Measurements from ENCODE around the gene CAMTA1. TPM values are rescaled to one million over a fixed set of nuclear protein-coding genes. Genes with fewer than 3 reads are reported as not detected.

Gene CAMTA1
- polyA plus RNA-seq, 1 of the 3 experiments (the other 2 are of a cell fraction) = 63.1 TPM

DNA sequence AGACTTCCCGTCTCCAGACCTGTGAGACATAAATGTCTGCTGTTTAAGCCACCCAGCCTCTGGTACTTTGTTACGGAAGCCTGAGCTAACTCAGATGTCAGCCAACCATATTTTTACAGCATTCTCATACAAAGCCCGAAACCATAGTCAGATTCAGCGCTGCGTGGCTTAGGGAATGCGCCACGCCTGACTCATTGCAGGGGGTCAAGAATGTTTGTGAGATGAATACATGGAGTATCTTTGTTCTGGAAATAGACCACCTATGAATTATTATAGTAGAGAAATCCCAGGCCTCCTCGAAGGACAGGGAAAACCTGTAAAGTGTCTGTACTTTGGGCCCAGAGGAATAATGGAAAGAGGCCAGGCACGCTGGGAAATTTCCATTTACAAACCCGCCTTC lies 434.8 kb downstream of the CAMTA1 start (continued):
- TF ChIP-seq JUND (IDR thresholded peaks at IDR 0.05) (no peak), CHD2 (IDR thresholded peaks at IDR 0.05; ENCODE audit: low read length, partially characterized antibody) (no peak), ELF1 (IDR thresholded peaks at IDR 0.05) (no peak), RAD21 (IDR thresholded peaks at IDR 0.05; ENCODE audit: low read length) (no peak)

DNA sequence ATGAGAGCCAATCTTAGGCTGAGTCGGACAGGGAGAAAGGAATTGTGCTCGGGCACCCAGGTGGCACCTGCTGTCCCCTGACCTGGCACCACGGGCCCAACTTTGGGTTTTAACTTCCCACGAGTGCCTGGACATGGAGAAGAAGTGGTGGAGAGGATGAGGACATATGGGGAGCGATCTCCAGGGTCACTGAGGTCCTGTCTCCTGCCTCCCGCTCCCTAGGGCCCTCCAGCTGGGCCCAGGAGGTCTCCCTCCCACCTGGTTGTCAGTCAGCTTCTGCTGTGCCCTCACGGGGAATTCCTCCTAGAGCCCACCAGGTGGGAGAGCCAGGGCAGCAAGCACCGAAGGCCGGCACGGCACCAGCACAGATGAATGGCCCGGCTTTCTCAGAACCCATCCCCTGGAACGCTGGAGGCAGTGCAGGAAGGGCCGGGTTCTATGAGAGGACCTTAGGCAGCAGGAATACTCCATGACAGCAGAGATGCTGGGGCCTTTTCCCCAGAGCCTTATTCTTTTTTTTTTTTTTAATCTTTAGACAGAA lies 435.5 kb downstream of the CAMTA1 start:
- no peak overlapping the region for H3K4me3 ChIP-seq (ENCODE audit: low read depth in 2 of 2, low read length in 1 of 2)
- H3K4me2 ChIP-seq = no peak overlapping the region
- H3K9me3 ChIP-seq = no peaks in the 10 kb centered on the region
- H3K4me1 ChIP-seq (ENCODE audit: control insufficient read depth in 1 of 2, insufficient read depth in 2 of 2, low read depth in 1 of 2, low read length in 1 of 2) = peaks cover 3 to 8% of the 10 kb centered on the region in 2 experiments; a peak in 2 of 4 replicates
- no peaks in the 10 kb centered on the region for H4K20me1 ChIP-seq (ENCODE audit: insufficient read depth)
- no peaks in the 10 kb centered on the region for H3K79me2 ChIP-seq (ENCODE audit: insufficient read depth)
- H3K27me3 ChIP-seq (ENCODE audit: insufficient read depth) = no peaks in the 10 kb centered on the region
- no peak overlapping the region for H3K27ac ChIP-seq (ENCODE audit: low read depth in 2 of 2, low read length in 1 of 2)
- H3K36me3 ChIP-seq (replicated peaks in 1 of 2; ENCODE audit: control insufficient read depth in 1 of 2, insufficient read depth in 2 of 2, low read length in 1 of 2) = no peaks in the 10 kb centered on the region
- ChIA-PET CTCF (interaction anchor here (0.9 kb wide), 1 partner anchor 8 kb away, joined by 3 read pairs; no protein-coding TSS in a partner anchor), POLR2A (no interaction called here)
- peaks cover 12% of the 10 kb centered on the region for H3F3A ChIP-seq (replicated peaks; ENCODE audit: insufficient read depth)
- WGBS (ENCODE audit: low lambda C conversion rate) = 84% methylated on average over 9 of the region's 13 CpGs
- no peak overlapping the region for H3K9ac ChIP-seq
- TF ChIP-seq RAD21 (IDR thresholded peaks at IDR 0.05; ENCODE audit: low read length) (no peak), GABPA (IDR thresholded peaks at IDR 0.05; ENCODE audit: low read depth) (no peak), CHD2 (IDR thresholded peaks at IDR 0.05; ENCODE audit: low read length, partially characterized antibody) (no peak), TEAD4 (IDR thresholded peaks at IDR 0.05; ENCODE audit: borderline replicate concordance, insufficient read depth) (no peak), FOXJ3 (CRISPR knock-in tag; IDR thresholded peaks at IDR 0.05) (no peak), NFIC (IDR thresholded peaks at IDR 0.05; ENCODE audit: borderline replicate concordance) (no peak), EZH2phosphoT487 (IDR thresholded peaks at IDR 0.05; ENCODE audit: borderline replicate concordance, low read depth) (no peak), FOXM1 (IDR thresholded peaks at IDR 0.05; ENCODE audit: low read depth) (no peak), NRF1 (IDR thresholded peaks at IDR 0.05; ENCODE audit: low read depth, low read length) (no peak), EP300 (IDR thresholded peaks at IDR 0.05; ENCODE audit: borderline replicate concordance in 1 of 2, low read depth in 1 of 2, low read length in 1 of 2) (no peak)
- TF ChIP-seq, protein P1, sequence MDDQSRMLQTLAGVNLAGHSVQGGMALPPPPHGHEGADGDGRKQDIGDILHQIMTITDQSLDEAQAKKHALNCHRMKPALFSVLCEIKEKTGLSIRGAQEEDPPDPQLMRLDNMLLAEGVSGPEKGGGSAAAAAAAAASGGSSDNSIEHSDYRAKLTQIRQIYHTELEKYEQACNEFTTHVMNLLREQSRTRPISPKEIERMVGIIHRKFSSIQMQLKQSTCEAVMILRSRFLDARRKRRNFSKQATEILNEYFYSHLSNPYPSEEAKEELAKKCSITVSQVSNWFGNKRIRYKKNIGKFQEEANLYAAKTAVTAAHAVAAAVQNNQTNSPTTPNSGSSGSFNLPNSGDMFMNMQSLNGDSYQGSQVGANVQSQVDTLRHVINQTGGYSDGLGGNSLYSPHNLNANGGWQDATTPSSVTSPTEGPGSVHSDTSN (IDR thresholded peaks at IDR 0.05) = no peak
- TF ChIP-seq, protein P2, sequence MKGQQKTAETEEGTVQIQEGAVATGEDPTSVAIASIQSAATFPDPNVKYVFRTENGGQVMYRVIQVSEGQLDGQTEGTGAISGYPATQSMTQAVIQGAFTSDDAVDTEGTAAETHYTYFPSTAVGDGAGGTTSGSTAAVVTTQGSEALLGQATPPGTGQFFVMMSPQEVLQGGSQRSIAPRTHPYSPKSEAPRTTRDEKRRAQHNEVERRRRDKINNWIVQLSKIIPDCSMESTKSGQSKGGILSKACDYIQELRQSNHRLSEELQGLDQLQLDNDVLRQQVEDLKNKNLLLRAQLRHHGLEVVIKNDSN (IDR thresholded peaks at IDR 0.05; ENCODE audit: borderline replicate concordance, low read depth) = no peak
- TF ChIP-seq, protein P3, sequence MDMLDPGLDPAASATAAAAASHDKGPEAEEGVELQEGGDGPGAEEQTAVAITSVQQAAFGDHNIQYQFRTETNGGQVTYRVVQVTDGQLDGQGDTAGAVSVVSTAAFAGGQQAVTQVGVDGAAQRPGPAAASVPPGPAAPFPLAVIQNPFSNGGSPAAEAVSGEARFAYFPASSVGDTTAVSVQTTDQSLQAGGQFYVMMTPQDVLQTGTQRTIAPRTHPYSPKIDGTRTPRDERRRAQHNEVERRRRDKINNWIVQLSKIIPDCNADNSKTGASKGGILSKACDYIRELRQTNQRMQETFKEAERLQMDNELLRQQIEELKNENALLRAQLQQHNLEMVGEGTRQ (IDR thresholded peaks at IDR 0.05; ENCODE audit: borderline replicate concordance, low read depth, low read length) = no peak
- TF ChIP-seq, protein P4, sequence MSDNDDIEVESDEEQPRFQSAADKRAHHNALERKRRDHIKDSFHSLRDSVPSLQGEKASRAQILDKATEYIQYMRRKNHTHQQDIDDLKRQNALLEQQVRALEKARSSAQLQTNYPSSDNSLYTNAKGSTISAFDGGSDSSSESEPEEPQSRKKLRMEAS (IDR thresholded peaks at IDR 0.05; ENCODE audit: low read depth) = no peak
- TF ChIP-seq, protein P5, sequence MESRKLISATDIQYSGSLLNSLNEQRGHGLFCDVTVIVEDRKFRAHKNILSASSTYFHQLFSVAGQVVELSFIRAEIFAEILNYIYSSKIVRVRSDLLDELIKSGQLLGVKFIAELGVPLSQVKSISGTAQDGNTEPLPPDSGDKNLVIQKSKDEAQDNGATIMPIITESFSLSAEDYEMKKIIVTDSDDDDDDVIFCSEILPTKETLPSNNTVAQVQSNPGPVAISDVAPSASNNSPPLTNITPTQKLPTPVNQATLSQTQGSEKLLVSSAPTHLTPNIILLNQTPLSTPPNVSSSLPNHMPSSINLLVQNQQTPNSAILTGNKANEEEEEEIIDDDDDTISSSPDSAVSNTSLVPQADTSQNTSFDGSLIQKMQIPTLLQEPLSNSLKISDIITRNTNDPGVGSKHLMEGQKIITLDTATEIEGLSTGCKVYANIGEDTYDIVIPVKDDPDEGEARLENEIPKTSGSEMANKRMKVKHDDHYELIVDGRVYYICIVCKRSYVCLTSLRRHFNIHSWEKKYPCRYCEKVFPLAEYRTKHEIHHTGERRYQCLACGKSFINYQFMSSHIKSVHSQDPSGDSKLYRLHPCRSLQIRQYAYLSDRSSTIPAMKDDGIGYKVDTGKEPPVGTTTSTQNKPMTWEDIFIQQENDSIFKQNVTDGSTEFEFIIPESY (IDR thresholded peaks at IDR 0.05; ENCODE audit: borderline replicate concordance, low read depth) = no peak
- H3K9me2 ChIP-seq = no peaks in the 10 kb centered on the region
- H2AFZ ChIP-seq (ENCODE audit: low read depth) = no peak overlapping the region
- DNase-seq = no peak
